ENCODE results near the gene HGFAC. TPM values are rescaled to one million over a fixed set of nuclear protein-coding genes. Genes with fewer than 3 reads are reported as not detected.

HGFAC gene
- total and polyA plus RNA-seq, 10 of the 15 experiments (the other 5 are each of a cell fraction or from before 2014, with no cell fraction given): 0.38 TPM; not detected in 9

GRCh38 chr4:3408793-3409330, 32.9 kb upstream of the HGFAC start (continued):
- TF ChIP-seq, protein P1, sequence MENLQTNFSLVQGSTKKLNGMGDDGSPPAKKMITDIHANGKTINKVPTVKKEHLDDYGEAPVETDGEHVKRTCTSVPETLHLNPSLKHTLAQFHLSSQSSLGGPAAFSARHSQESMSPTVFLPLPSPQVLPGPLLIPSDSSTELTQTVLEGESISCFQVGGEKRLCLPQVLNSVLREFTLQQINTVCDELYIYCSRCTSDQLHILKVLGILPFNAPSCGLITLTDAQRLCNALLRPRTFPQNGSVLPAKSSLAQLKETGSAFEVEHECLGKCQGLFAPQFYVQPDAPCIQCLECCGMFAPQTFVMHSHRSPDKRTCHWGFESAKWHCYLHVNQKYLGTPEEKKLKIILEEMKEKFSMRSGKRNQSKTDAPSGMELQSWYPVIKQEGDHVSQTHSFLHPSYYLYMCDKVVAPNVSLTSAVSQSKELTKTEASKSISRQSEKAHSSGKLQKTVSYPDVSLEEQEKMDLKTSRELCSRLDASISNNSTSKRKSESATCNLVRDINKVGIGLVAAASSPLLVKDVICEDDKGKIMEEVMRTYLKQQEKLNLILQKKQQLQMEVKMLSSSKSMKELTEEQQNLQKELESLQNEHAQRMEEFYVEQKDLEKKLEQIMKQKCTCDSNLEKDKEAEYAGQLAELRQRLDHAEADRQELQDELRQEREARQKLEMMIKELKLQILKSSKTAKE (IDR thresholded peaks at IDR 0.05; ENCODE audit: low read depth, poor library complexity, severe bottlenecking): no peak

DNA sequence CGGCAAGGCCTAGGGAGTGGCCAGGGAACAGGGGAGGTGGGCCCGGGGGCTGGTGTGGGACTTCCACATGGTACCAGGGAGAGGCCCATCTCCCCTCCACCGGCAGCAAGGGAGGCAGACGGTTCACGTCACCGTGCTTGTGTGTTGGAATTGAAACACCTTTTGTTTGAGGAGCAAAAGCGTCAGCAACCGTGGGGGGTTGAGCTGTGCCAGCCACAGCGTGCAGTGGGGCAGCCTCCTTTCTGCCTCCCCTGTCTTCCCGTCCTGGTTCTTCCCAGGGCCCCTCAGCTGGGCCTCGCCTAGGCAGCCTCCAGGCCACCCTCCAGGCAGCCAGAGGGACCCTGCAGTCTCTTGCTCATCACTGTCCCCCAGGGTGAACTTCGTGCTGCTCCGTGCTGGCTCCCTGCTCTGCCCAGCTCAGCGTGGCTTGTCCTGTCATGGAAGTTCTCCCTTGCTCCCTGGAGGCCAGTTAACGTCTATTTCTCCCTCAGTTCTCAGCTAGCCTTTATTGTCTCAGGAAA, 32.1 kb upstream of the HGFAC start:
- Histone ChIP-seq H3K4me1 (ENCODE audit: control insufficient read depth, insufficient read depth, low read length) (no peaks in the 10 kb centered on the region; the same call in 1 of the 2 replicates), H3K9me3 (replicated peaks; ENCODE audit: control insufficient read depth, insufficient read depth, low read length) (no peaks in the 10 kb centered on the region), H3K36me3 (ENCODE audit: control insufficient read depth in 2 of 2, insufficient read depth in 2 of 2, low read length in 1 of 2) (no peaks in the 10 kb centered on the region), H4K20me1 (ENCODE audit: control insufficient read depth, insufficient read depth) (no peaks in the 10 kb centered on the region), H3K4me2 (ENCODE audit: control insufficient read depth, insufficient read depth) (no peak overlapping the region), H3K79me2 (ENCODE audit: control insufficient read depth, insufficient read depth, low read length) (no peaks in the 10 kb centered on the region), H3K9ac (ENCODE audit: control insufficient read depth, insufficient read depth, low read length) (no peak overlapping the region), H2AFZ (ENCODE audit: control insufficient read depth, low read depth, low read length) (no peak overlapping the region), H3K27me3 (replicated peaks in 1 of 2; ENCODE audit: control insufficient read depth in 2 of 2, insufficient read depth in 2 of 2, low read length in 1 of 2) (no peaks in the 10 kb centered on the region; a peak in 1 of 4 replicates), H3K27ac (ENCODE audit: control insufficient read depth, insufficient read depth) (no peak overlapping the region), H3K4me3 (no peak overlapping the region)
- DNase-seq (ENCODE audit: low read depth, low spot score): no peak
- ChIA-PET RAD21 (ENCODE audit: unreplicated experiment) (no interaction called here), SMC1A (ENCODE audit: uncharacterized antibody, unreplicated experiment) (interaction anchor here (1.0 to 1.4 kb wide), 2 partner anchors 16 to 20 kb away, joined by 3 read pairs; no protein-coding TSS in a partner anchor), POLR2A (no interaction called here), CTCF (interaction anchor here (1.3 to 2.0 kb wide), 2 partner anchors 25 to 63 kb away, joined by 4 read pairs; no protein-coding TSS in a partner anchor)
- WGBS (ENCODE audit: insufficient coverage, insufficient replicate concordance, low lambda C conversion rate, missing lambda C conversion rate): 25% methylated on average over 15 of the region's 15 CpGs
- intact Hi-C loops (cut with micrococcal nuclease; ENCODE audit: unreplicated experiment): no loop called here
- TF ChIP-seq DPF2 (IDR thresholded peaks at IDR 0.05) (no peak), ZNF592 (IDR thresholded peaks at IDR 0.05) (no peak)
- in situ Hi-C loops (cut with MboI): no loop called here
- ATAC-seq: no peak
- BruUV-seq (replicated peaks): no TSS peak
- no peak for FAIRE-seq

Data from GM12878 (cell line).